Caco-2 (cell line): ENCODE results near the gene BAG2. TPM values are rescaled to one million over a fixed set of nuclear protein-coding genes. Genes with fewer than 3 reads are reported as not detected.

Experiments
- BruUV-seq: library from RNA; stranded (reverse); fragments of 400-500 nt; replicated peaks from 2 replicates; lab custom pipeline; 2021; lab: Mats Ljungman, UMichigan
- CTCF ChIA-PET: fragments of 300-600 bp; sonication (Branson Sonifier 250); formaldehyde crosslinking; loops from one replicate; lab custom pipeline; 2022; ENCODE audit warnings: antibody characterized with exemption; lab: Charles Lee
- POLR2A ChIA-PET: fragments of 300-600 bp; sonication (Branson Sonifier 250); formaldehyde crosslinking; loops from one replicate; lab custom pipeline; 2022; ENCODE audit warnings: antibody characterized with exemption; lab: Charles Lee
- DNase-seq, 2 experiments: peaks; one replicate each; pipeline versions ENCODE4 v3.0.0 to v3.0.0-alpha.2; 2020 to 2022
- H3K27me3 ChIP-seq: replicated peaks from 2 replicates; pipeline ENCODE4 v1.6.0; 2011; ENCODE audit warnings: low read length; ENCODE audit not compliant: control insufficient read depth, insufficient read depth
- H3K36me3 ChIP-seq: 2 replicates; pipeline ENCODE4 v1.5.1; 2011; ENCODE audit warnings: low read length; ENCODE audit not compliant: control insufficient read depth, insufficient read depth
- H3K4me1 ChIP-seq: fragments of 250-450 bp; sonication (Bioruptor Pico); 2 replicates; pipeline ENCODE4 v1.5.1; 2020; ENCODE audit warnings: mild to moderate bottlenecking
- H3K4me3 ChIP-seq: 2 replicates; pipeline ENCODE4 v1.5.1; 2011; ENCODE audit warnings: low read depth, mild to moderate bottlenecking, control low read depth, low read length
- H3K9me3 ChIP-seq: fragments of 250-450 bp; sonication (Bioruptor Pico); 2 replicates; pipeline ENCODE4 v1.5.1; 2020; ENCODE audit warnings: mild to moderate bottlenecking, moderate library complexity
- H3K27ac Mint-ChIP-seq: one replicate; pipeline ENCODE4 v1.8.0; 2022; ENCODE audit warnings: mixed read lengths; ENCODE audit not compliant: unreplicated experiment
- H3K27me3 Mint-ChIP-seq: one replicate; pipeline ENCODE4 v1.8.0; 2022; ENCODE audit warnings: mixed read lengths; ENCODE audit not compliant: insufficient read depth, unreplicated experiment
- H3K36me3 Mint-ChIP-seq: one replicate; pipeline ENCODE4 v1.8.0; 2022; ENCODE audit warnings: mild to moderate bottlenecking, mixed read lengths; ENCODE audit not compliant: insufficient read depth, unreplicated experiment
- H3K4me1 Mint-ChIP-seq: one replicate; pipeline ENCODE4 v1.8.0; 2022; ENCODE audit warnings: low read depth, mixed read lengths; ENCODE audit not compliant: unreplicated experiment
- H3K4me3 Mint-ChIP-seq: one replicate; pipeline ENCODE4 v1.8.0; 2022; ENCODE audit warnings: mild to moderate bottlenecking, moderate library complexity, mixed read lengths; ENCODE audit not compliant: unreplicated experiment
- H3K9me3 Mint-ChIP-seq: one replicate; pipeline ENCODE4 v1.8.0; 2022; ENCODE audit warnings: mixed read lengths; ENCODE audit not compliant: unreplicated experiment
- CTCF ChIP-seq, 2 experiments: fragments of 200-600 bp in 1 of 2; IDR thresholded peaks; 1 replicate in 1 of 2; 2 replicates in 1 of 2; pipeline versions ENCODE4 v1.5.1 to v1.8.0; 2011 to 2022; ENCODE audit warnings: antibody characterized with exemption in 1 of 2, control low read depth in 1 of 2, inconsistent platforms in 1 of 2, low read depth in 1 of 2, low read length in 1 of 2, mild to moderate bottlenecking in 1 of 2, moderate library complexity in 1 of 2; ENCODE audit not compliant: insufficient read depth in 1 of 2, severe bottlenecking in 1 of 2, unreplicated experiment in 1 of 2
- intact Hi-C: fragments of 100-400 bp; cut with micrococcal nuclease; formaldehyde crosslinking; loops from one replicate; pipeline ENCODE4 v1.10.0; 2022; ENCODE audit not compliant: unreplicated experiment
- total RNA-seq: library from RNA; stranded (reverse); gene quantifications from 2 replicates; pipeline ENCODE4 v1.2.3, GENCODE V29; 2022

Gene BAG2
- total RNA-seq, 1 experiment from 2014 or later, result 9.5 TPM

DNA sequence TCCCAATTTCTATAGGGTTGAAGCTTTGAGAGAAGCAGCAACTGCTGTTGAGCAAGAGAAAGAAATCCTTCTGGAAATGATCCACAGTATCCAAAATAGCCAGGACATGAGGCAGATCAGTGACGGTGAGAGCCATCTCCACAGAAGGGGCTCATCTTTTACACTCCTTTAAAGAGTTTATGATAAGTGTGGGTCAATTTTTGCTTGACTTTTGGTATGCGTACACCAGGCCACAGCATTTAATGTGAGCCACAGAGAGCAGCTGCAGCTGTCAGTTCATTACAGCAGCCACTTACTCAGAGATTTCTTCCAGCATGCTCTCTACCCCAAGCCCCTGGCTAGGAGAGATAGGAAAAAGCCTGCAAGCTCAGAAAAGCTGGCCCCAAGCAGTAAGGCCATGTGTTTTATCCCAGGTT is 9.9 kb downstream of the BAG2 start:
- no TSS peak for BruUV-seq
- peaks cover 9% of the 10 kb centered on the region for H3K4me1 Mint-ChIP-seq
- H3K27ac Mint-ChIP-seq, result no peak overlapping the region
- no peaks in the 10 kb centered on the region for H3K9me3 Mint-ChIP-seq
- no peak for DNase-seq
- ChIA-PET POLR2A (no interaction called here), CTCF (no interaction called here)
- H3K36me3 Mint-ChIP-seq, result peaks cover 57% of the 10 kb centered on the region
- intact Hi-C loops, result no loop called here
- no peaks in the 10 kb centered on the region for H3K4me1 ChIP-seq
- no peaks in the 10 kb centered on the region for H3K9me3 ChIP-seq
- H3K4me3 Mint-ChIP-seq, result no peak overlapping the region
- no peak overlapping the region for H3K4me3 ChIP-seq
- TF ChIP-seq CTCF (IDR thresholded peaks at IDR 0.05; ENCODE audit: insufficient read depth in 1 of 2, low read depth in 1 of 2, low read length in 1 of 2, severe bottlenecking in 1 of 2, unreplicated experiment in 1 of 2), result no peak
- no peaks in the 10 kb centered on the region for H3K27me3 ChIP-seq
- H3K36me3 ChIP-seq, result no peaks in the 10 kb centered on the region
- H3K27me3 Mint-ChIP-seq, result no peaks in the 10 kb centered on the region

DNA sequence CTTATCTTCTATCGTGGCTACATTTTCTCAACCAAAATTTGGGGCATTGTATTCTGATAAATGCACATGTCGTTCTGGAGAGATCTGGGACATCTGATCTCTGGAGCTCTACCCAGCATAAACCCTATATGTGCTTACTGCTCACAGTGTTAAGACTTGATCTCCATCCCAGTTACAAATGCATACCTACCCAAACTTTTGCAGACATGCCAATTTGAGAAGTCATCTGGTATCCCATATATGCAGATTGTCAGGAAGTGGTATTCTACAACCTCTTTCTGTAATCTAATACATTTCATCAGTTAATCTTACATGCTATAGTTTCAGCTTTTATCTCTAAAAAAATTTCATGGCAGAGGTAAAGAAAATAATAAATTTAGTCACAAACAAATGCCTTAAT is 11.2 kb downstream of the BAG2 start:
- no peaks in the 10 kb centered on the region for H3K36me3 ChIP-seq
- BruUV-seq, result no TSS peak
- H3K4me3 ChIP-seq, result no peak overlapping the region
- H3K4me3 Mint-ChIP-seq, result no peak overlapping the region
- intact Hi-C loops, result no loop called here
- H3K4me1 Mint-ChIP-seq, result peaks cover under 1% of the 10 kb centered on the region
- peaks cover 57% of the 10 kb centered on the region for H3K36me3 Mint-ChIP-seq
- no peaks in the 10 kb centered on the region for H3K27me3 Mint-ChIP-seq
- H3K4me1 ChIP-seq, result no peaks in the 10 kb centered on the region
- ChIA-PET POLR2A (no interaction called here), CTCF (interaction anchor here (0.6 kb wide), 1 partner anchor 59 kb away, joined by 3 read pairs; no protein-coding TSS in a partner anchor)
- no peaks in the 10 kb centered on the region for H3K9me3 Mint-ChIP-seq
- TF ChIP-seq CTCF (IDR thresholded peaks at IDR 0.05; ENCODE audit: insufficient read depth in 1 of 2, low read depth in 1 of 2, low read length in 1 of 2, severe bottlenecking in 1 of 2, unreplicated experiment in 1 of 2), result no peak
- H3K9me3 ChIP-seq, result no peaks in the 10 kb centered on the region
- H3K27me3 ChIP-seq, result no peaks in the 10 kb centered on the region
- no peak overlapping the region for H3K27ac Mint-ChIP-seq
- DNase-seq, result no peak

- H3K9me3 Mint-ChIP-seq, result no peaks in the 10 kb centered on the region
- peak in 1 of 2 experiments; percentile 29 for DNase-seq
- BruUV-seq, result no TSS peak
- H3K4me1 Mint-ChIP-seq, result no peaks in the 10 kb centered on the region
- Histone ChIP-seq H3K4me3 (no peak overlapping the region), H3K36me3 (no peaks in the 10 kb centered on the region), H3K9me3 (no peaks in the 10 kb centered on the region), H3K4me1 (no peaks in the 10 kb centered on the region), H3K27me3 (no peaks in the 10 kb centered on the region)
- H3K4me3 Mint-ChIP-seq, result no peak overlapping the region
- H3K36me3 Mint-ChIP-seq, result peaks cover 36% of the 10 kb centered on the region
- CTCF ChIA-PET, result interaction anchor here (0.8 to 1.2 kb wide), 7 partner anchors 18 to 286 kb away, joined by 3 to 10 read pairs (median 4); partner anchors contain the start of genes BAG2, PRIM2 and RAB23
- H3K27me3 Mint-ChIP-seq, result no peaks in the 10 kb centered on the region
- peak; percentile 31 to 58 for TF ChIP-seq CTCF (IDR thresholded peaks at IDR 0.05; ENCODE audit: insufficient read depth in 1 of 2, low read depth in 1 of 2, low read length in 1 of 2, severe bottlenecking in 1 of 2, unreplicated experiment in 1 of 2)
- POLR2A ChIA-PET, result no interaction called here
- intact Hi-C loops, result loop anchor here (1.0 to 5.0 kb wide), 3 partner anchors 31 to 126 kb away; no protein-coding TSS in a partner anchor
- H3K27ac Mint-ChIP-seq, result no peak overlapping the region
These were observed 18.0 kb downstream of the BAG2 start for GRCh38 chr6:57190140-57190539.
